DND-41 (cell line): Measurements from ENCODE around the gene DBP.

Source experiments
- ATAC-seq: fragments of 200-7000 bp; cut with Tn5 transposase; 3 replicates; pipeline ENCODE4 v1.9.1; 2021; ENCODE audit warnings: low read depth; ENCODE audit not compliant: insufficient read depth
- DNase-seq: peaks from one replicate; pipeline ENCODE4 v3.0.0-alpha.2; 2020
- H2AFZ ChIP-seq: 2 replicates; pipeline ENCODE4 v1.6.0; 2012; ENCODE audit warnings: low read depth, low read length
- H3K27ac ChIP-seq: 2 replicates; pipeline ENCODE4 v1.5.1; 2012; ENCODE audit warnings: low read length, inconsistent platforms
- H3K27me3 ChIP-seq: fragments of 200-600 bp; sonication (generic); 2 replicates; pipeline ENCODE4 v1.6.0; 2012; ENCODE audit warnings: low read length, mild to moderate bottlenecking, inconsistent platforms; ENCODE audit not compliant: insufficient read depth, poor library complexity
- H3K36me3 ChIP-seq: 2 replicates; pipeline ENCODE4 v1.5.1; 2012; ENCODE audit warnings: low read length, inconsistent platforms; ENCODE audit not compliant: insufficient read depth
- H3K4me1 ChIP-seq: 2 replicates; pipeline ENCODE4 v1.5.1; 2012; ENCODE audit warnings: mild to moderate bottlenecking, low read length; ENCODE audit not compliant: insufficient read depth
- H3K4me2 ChIP-seq: 2 replicates; pipeline ENCODE4 v1.6.0; 2012; ENCODE audit warnings: mild to moderate bottlenecking, moderate library complexity, low read length, inconsistent platforms; ENCODE audit not compliant: insufficient read depth
- H3K4me3 ChIP-seq, 2 experiments: fragments of 200-600 bp in 1 of 2; shearing (Covaris generic) in 1 of 2; 2 replicates each; pipeline ENCODE4 v1.5.1; 2012 to 2016; ENCODE audit warnings: inconsistent platforms in 2 of 2, low read length in 2 of 2, mild to moderate bottlenecking in 2 of 2, low read depth in 1 of 2, moderate library complexity in 1 of 2
- H3K79me2 ChIP-seq: 2 replicates; pipeline ENCODE4 v1.6.0; 2012; ENCODE audit warnings: low read length, inconsistent platforms; ENCODE audit not compliant: insufficient read depth
- H3K9ac ChIP-seq: 2 replicates; pipeline ENCODE4 v1.6.0; 2012; ENCODE audit warnings: low read depth, mild to moderate bottlenecking, inconsistent platforms, low read length, moderate library complexity
- H3K9me3 ChIP-seq: 2 replicates; pipeline ENCODE4 v1.5.1; 2012; ENCODE audit warnings: low read length, moderate library complexity, mild to moderate bottlenecking, inconsistent platforms; ENCODE audit not compliant: insufficient read depth, severe bottlenecking
- H4K20me1 ChIP-seq: 2 replicates; pipeline ENCODE4 v1.6.0; 2012; ENCODE audit warnings: low read length; ENCODE audit not compliant: insufficient read depth
- EZH2 ChIP-seq: IDR thresholded peaks from 3 replicates; pipeline ENCODE4 v1.6.1; 2012; ENCODE audit warnings: borderline replicate concordance, low read depth, mild to moderate bottlenecking, moderate library complexity, low read length, inconsistent platforms; ENCODE audit not compliant: severe bottlenecking
- TF ChIP-seq, protein P1 (sequence below): IDR thresholded peaks from 2 replicates; pipeline ENCODE4 v1.5.1; 2012; ENCODE audit warnings: borderline replicate concordance, low read length, moderate library complexity, mild to moderate bottlenecking; ENCODE audit not compliant: poor library complexity, severe bottlenecking; ENCODE audit errors: extremely low read depth

DBP gene

DNA sequence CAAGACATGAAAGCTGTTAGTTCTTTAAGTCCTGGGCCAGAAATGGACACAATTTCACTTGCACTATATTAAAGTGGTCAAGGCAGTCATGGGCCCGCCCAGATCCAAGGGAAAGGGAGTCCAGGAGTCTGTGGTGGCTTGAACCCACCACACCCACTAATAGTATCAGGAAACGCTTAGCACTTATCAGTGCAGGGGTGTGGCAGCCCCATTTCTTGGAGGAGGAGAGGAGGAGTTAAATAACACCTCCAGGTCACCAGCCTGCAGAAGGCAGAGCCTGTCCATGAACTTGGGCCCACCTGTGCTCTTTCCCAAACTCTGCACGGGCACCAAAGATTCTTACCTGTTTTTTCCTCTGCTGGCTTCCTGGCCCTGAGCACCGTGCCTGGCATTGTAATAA, 41.0 kb upstream of the DBP start:
- H3K4me2 ChIP-seq, result no peak overlapping the region
- H3K4me1 ChIP-seq, result peaks cover 10% of the 10 kb centered on the region
- H3K79me2 ChIP-seq, result no peaks in the 10 kb centered on the region
- H3K9ac ChIP-seq, result no peak overlapping the region
- TF ChIP-seq EZH2, result no peak
- TF ChIP-seq, protein P1, sequence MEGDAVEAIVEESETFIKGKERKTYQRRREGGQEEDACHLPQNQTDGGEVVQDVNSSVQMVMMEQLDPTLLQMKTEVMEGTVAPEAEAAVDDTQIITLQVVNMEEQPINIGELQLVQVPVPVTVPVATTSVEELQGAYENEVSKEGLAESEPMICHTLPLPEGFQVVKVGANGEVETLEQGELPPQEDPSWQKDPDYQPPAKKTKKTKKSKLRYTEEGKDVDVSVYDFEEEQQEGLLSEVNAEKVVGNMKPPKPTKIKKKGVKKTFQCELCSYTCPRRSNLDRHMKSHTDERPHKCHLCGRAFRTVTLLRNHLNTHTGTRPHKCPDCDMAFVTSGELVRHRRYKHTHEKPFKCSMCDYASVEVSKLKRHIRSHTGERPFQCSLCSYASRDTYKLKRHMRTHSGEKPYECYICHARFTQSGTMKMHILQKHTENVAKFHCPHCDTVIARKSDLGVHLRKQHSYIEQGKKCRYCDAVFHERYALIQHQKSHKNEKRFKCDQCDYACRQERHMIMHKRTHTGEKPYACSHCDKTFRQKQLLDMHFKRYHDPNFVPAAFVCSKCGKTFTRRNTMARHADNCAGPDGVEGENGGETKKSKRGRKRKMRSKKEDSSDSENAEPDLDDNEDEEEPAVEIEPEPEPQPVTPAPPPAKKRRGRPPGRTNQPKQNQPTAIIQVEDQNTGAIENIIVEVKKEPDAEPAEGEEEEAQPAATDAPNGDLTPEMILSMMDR, result no peak
- H3K27me3 ChIP-seq, result no peaks in the 10 kb centered on the region
- H4K20me1 ChIP-seq, result no peaks in the 10 kb centered on the region; the same call in 1 of the 2 replicates
- no peak for ATAC-seq
- H3K4me3 ChIP-seq, result no peak overlapping the region
- H3K36me3 ChIP-seq, result no peaks in the 10 kb centered on the region
- DNase-seq, result no peak
- H3K9me3 ChIP-seq, result no peaks in the 10 kb centered on the region
- no peak overlapping the region for H2AFZ ChIP-seq
- H3K27ac ChIP-seq, result no peak overlapping the region

- TF ChIP-seq EZH2, result no peak
- TF ChIP-seq, protein P1, result no peak
- H4K20me1 ChIP-seq, result no peaks in the 10 kb centered on the region; the same call in 1 of the 2 replicates
- no peak overlapping the region for H3K9ac ChIP-seq
- no peaks in the 10 kb centered on the region for H3K9me3 ChIP-seq
- H3K79me2 ChIP-seq, result no peaks in the 10 kb centered on the region
- H2AFZ ChIP-seq, result no peak overlapping the region
- peaks cover 10% of the 10 kb centered on the region for H3K4me1 ChIP-seq
- H3K27me3 ChIP-seq, result no peaks in the 10 kb centered on the region
- H3K27ac ChIP-seq, result no peak overlapping the region
- no peak overlapping the region for H3K4me2 ChIP-seq
- ATAC-seq, result no peak
- DNase-seq, result no peak
- H3K36me3 ChIP-seq, result no peaks in the 10 kb centered on the region
- no peak overlapping the region for H3K4me3 ChIP-seq
Measured at GRCh38 chr19:48676887-48677286, 39.7 kb upstream of the DBP start.

GRCh38 chr19:48676487-48676886, 39.3 kb upstream of the DBP start:
- no peak overlapping the region for H3K9ac ChIP-seq
- DNase-seq (no peak), ATAC-seq (no peak)
- no peak overlapping the region for H3K4me3 ChIP-seq
- H3K27ac ChIP-seq, result no peak overlapping the region
- TF ChIP-seq EZH2, result no peak
- TF ChIP-seq, protein P1, result no peak
- no peaks in the 10 kb centered on the region for H3K79me2 ChIP-seq
- no peak overlapping the region for H3K4me2 ChIP-seq
- H3K36me3 ChIP-seq, result no peaks in the 10 kb centered on the region
- H4K20me1 ChIP-seq, result no peaks in the 10 kb centered on the region; the same call in 1 of the 2 replicates
- H3K4me1 ChIP-seq, result peaks cover 10% of the 10 kb centered on the region
- H3K9me3 ChIP-seq, result no peaks in the 10 kb centered on the region
- H2AFZ ChIP-seq, result no peak overlapping the region
- H3K27me3 ChIP-seq, result no peaks in the 10 kb centered on the region
